CD14-positive monocyte (primary cell): ENCODE results near the gene GYPC. TPM values are rescaled to one million over a fixed set of nuclear protein-coding genes. Genes with fewer than 3 reads are reported as not detected.
A peak's percentile ranks its signal among the peaks of the same experiment; 100 is the strongest.

Experiments used
- DNase-seq, 3 donors: peaks; one replicate each; pipeline ENCODE4 v3.0.0-alpha.2; 2011 to 2022
- H2AFZ ChIP-seq: 2 replicates; pipeline ENCODE4 v1.6.0; 2012; ENCODE audit warnings: mild to moderate bottlenecking, low read depth, low read length, inconsistent platforms; ENCODE audit not compliant: insufficient read depth, poor library complexity, severe bottlenecking
- H3K27ac ChIP-seq, 2 donors: 1 replicate in 1 of 2; 2 replicates in 1 of 2; pipeline ENCODE4 v1.5.1; 2012 to 2013; ENCODE audit warnings: low read length in 2 of 2, control low read depth in 1 of 2, inconsistent platforms in 1 of 2, low read depth in 1 of 2, mild to moderate bottlenecking in 1 of 2
- H3K27me3 ChIP-seq, 2 donors: one replicate each; pipeline versions ENCODE4 v1.6.0 to v1.6.1; 2011 to 2013; ENCODE audit warnings: low read length in 2 of 2; ENCODE audit not compliant: control insufficient read depth in 2 of 2, insufficient read depth in 2 of 2
- H3K36me3 ChIP-seq, 2 donors: replicated peaks in 1 of 2; 1 replicate in 1 of 2; 2 replicates in 1 of 2; pipeline versions ENCODE4 v1.5.1 to v1.6.1; 2012 to 2013; ENCODE audit warnings: low read length in 2 of 2, control low read depth in 1 of 2, inconsistent platforms in 1 of 2, mild to moderate bottlenecking in 1 of 2; ENCODE audit not compliant: insufficient read depth in 2 of 2, control insufficient read depth in 1 of 2
- H3K4me1 ChIP-seq, 2 donors: 1 replicate in 1 of 2; 2 replicates in 1 of 2; pipeline versions ENCODE4 v1.5.1 to v1.6.1; 2012 to 2013; ENCODE audit warnings: low read length in 2 of 2, control low read depth in 1 of 2, inconsistent platforms in 1 of 2, mild to moderate bottlenecking in 1 of 2, moderate library complexity in 1 of 2; ENCODE audit not compliant: insufficient read depth in 2 of 2, control insufficient read depth in 1 of 2
- H3K4me2 ChIP-seq: replicated peaks from 2 replicates; pipeline ENCODE3; 2012; ENCODE audit warnings: low read length, moderate library complexity, mild to moderate bottlenecking; ENCODE audit not compliant: poor library complexity, severe bottlenecking; ENCODE audit errors: extremely low read depth
- H3K4me3 ChIP-seq, 3 experiments: fragments of 200-600 bp in 1 of 3; sonication (generic) in 1 of 3; replicated peaks in 1 of 3; 1 replicate in 2 of 3; 2 replicates in 1 of 3; pipeline ENCODE4 v1.5.1; 2011 to 2013; ENCODE audit warnings: low read length in 3 of 3, mild to moderate bottlenecking in 3 of 3, control low read depth in 2 of 3, low read depth in 2 of 3, inconsistent platforms in 1 of 3, moderate library complexity in 1 of 3
- H3K79me2 ChIP-seq: 2 replicates; pipeline ENCODE4 v1.6.0; 2012; ENCODE audit warnings: mild to moderate bottlenecking, control low read depth, inconsistent platforms, low read length, moderate library complexity; ENCODE audit not compliant: insufficient read depth
- H3K9ac ChIP-seq: 2 replicates; pipeline ENCODE4 v1.6.0; 2017; ENCODE audit warnings: low read length, mild to moderate bottlenecking; ENCODE audit not compliant: insufficient read depth, poor library complexity, severe bottlenecking
- H3K9me3 ChIP-seq, 2 donors: replicated peaks in 1 of 2; 1 replicate in 1 of 2; 2 replicates in 1 of 2; pipeline versions ENCODE4 v1.5.1 to v1.6.1; 2012 to 2013; ENCODE audit warnings: low read length in 2 of 2, control low read depth in 1 of 2; ENCODE audit not compliant: control insufficient read depth in 1 of 2, insufficient read depth in 1 of 2
- H4K20me1 ChIP-seq: 2 replicates; pipeline ENCODE4 v1.6.0; 2012; ENCODE audit warnings: mild to moderate bottlenecking, low read length, control low read depth, moderate library complexity; ENCODE audit not compliant: insufficient read depth
- H3K27ac Mint-ChIP-seq, 7 donors: one replicate each; pipeline ENCODE4 v1.8.0; 2020; ENCODE audit warnings: mild to moderate bottlenecking in 7 of 7, mixed read lengths in 7 of 7, moderate library complexity in 6 of 7, inconsistent platforms in 2 of 7
- H3K27me3 Mint-ChIP-seq, 3 donors: one replicate each; pipeline ENCODE4 v1.8.0; 2021 to 2022; ENCODE audit warnings: low read depth in 3 of 3, mild to moderate bottlenecking in 3 of 3, mixed read lengths in 3 of 3, moderate library complexity in 3 of 3, inconsistent platforms in 1 of 3
- H3K36me3 Mint-ChIP-seq, 2 donors: one replicate each; pipeline ENCODE4 v1.8.0; 2020; ENCODE audit warnings: mixed read lengths in 2 of 2, inconsistent platforms in 1 of 2, mild to moderate bottlenecking in 1 of 2
- H3K4me1 Mint-ChIP-seq: one replicate; pipeline ENCODE4 v1.8.0; 2020; ENCODE audit warnings: mild to moderate bottlenecking, mixed read lengths
- H3K4me3 Mint-ChIP-seq, 2 donors: one replicate each; pipeline ENCODE4 v1.8.0; 2020; ENCODE audit warnings: mild to moderate bottlenecking in 2 of 2, mixed read lengths in 2 of 2, moderate library complexity in 1 of 2
- H3K9me3 Mint-ChIP-seq, 7 donors: one replicate each; pipeline ENCODE4 v1.8.0; 2020 to 2022; ENCODE audit warnings: mixed read lengths in 7 of 7, mild to moderate bottlenecking in 6 of 7, moderate library complexity in 6 of 7, inconsistent platforms in 2 of 7
- WGBS: methylation state at CpG from one replicate; pipeline ENCODE4 v1.1.5; 2013; ENCODE audit warnings: missing lambda C conversion rate; ENCODE audit not compliant: insufficient coverage; 5-methylcytosine and 5-hydroxymethylcytosine counted together
- intact Hi-C, 2 donors: fragments of 100-400 bp; cut with micrococcal nuclease; formaldehyde crosslinking; loops; one replicate each; pipeline versions ENCODE4 v1.15.0 to v1.15.1; 2023
- polyA plus RNA-seq, 3 donors: library from polyadenylated mRNA; depleted of rRNA in 1 of 3; unstranded in 2 of 3; stranded (reverse) in 1 of 3; fragments of 300-500 nt in 2 of 3; fragments of >200 nt in 1 of 3; fragmentation: Illumina TruSeq in 2 of 3; gene quantifications; 1 replicate in 2 of 3; 2 replicates in 1 of 3; pipeline ENCODE4 v1.2.3, GENCODE V29; 2012 to 2021
- TF ChIP-seq, protein P1 (sequence below): fragments of 200-600 bp; IDR thresholded peaks from one replicate; pipeline ENCODE4 v1.8.0; 2022; ENCODE audit warnings: antibody characterized with exemption, mild to moderate bottlenecking

The GYPC gene
- polyA plus RNA-seq, 3 donors: 20.0 to 36.1 (median 21.7) TPM

GRCh38 chr2:126642031-126642430, 13.9 kb upstream of the GYPC start:
- Histone ChIP-seq H2AFZ (no peak overlapping the region), H3K4me1 (peaks cover 20 to 21% of the 10 kb centered on the region in 2 donors), H3K9ac (no peak overlapping the region), H3K9me3 (no peaks in the 10 kb centered on the region), H3K4me3 (no peak overlapping the region), H3K27me3 (no peaks in the 10 kb centered on the region), H4K20me1 (no peaks in the 10 kb centered on the region), H3K79me2 (no peaks in the 10 kb centered on the region), H3K36me3 (no peaks in the 10 kb centered on the region), H3K27ac (no peak overlapping the region), H3K4me2 (no peak overlapping the region)
- DNase-seq: no peak
- no peak overlapping the region for H3K27ac Mint-ChIP-seq
- no peaks in the 10 kb centered on the region for H3K36me3 Mint-ChIP-seq
- TF ChIP-seq, protein P1, sequence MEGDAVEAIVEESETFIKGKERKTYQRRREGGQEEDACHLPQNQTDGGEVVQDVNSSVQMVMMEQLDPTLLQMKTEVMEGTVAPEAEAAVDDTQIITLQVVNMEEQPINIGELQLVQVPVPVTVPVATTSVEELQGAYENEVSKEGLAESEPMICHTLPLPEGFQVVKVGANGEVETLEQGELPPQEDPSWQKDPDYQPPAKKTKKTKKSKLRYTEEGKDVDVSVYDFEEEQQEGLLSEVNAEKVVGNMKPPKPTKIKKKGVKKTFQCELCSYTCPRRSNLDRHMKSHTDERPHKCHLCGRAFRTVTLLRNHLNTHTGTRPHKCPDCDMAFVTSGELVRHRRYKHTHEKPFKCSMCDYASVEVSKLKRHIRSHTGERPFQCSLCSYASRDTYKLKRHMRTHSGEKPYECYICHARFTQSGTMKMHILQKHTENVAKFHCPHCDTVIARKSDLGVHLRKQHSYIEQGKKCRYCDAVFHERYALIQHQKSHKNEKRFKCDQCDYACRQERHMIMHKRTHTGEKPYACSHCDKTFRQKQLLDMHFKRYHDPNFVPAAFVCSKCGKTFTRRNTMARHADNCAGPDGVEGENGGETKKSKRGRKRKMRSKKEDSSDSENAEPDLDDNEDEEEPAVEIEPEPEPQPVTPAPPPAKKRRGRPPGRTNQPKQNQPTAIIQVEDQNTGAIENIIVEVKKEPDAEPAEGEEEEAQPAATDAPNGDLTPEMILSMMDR: no peak
- WGBS: 67% methylated on average over 3 of the region's 4 CpGs
- peaks cover 0 to 3% (median 0%) of the 10 kb centered on the region in 3 donors for H3K27me3 Mint-ChIP-seq
- H3K9me3 Mint-ChIP-seq: peaks cover 0 to 8% (median 5%) of the 10 kb centered on the region in 7 donors
- intact Hi-C loops: no loop called here
- H3K4me1 Mint-ChIP-seq: peaks cover 25% of the 10 kb centered on the region
- H3K4me3 Mint-ChIP-seq: no peak overlapping the region

- Histone ChIP-seq H3K4me2 (no peak overlapping the region), H4K20me1 (no peaks in the 10 kb centered on the region), H3K9me3 (no peaks in the 10 kb centered on the region), H3K27me3 (no peaks in the 10 kb centered on the region), H2AFZ (no peak overlapping the region), H3K27ac (no peak overlapping the region), H3K4me1 (peaks cover 20 to 21% of the 10 kb centered on the region in 2 donors), H3K4me3 (no peak overlapping the region), H3K36me3 (no peaks in the 10 kb centered on the region), H3K9ac (no peak overlapping the region), H3K79me2 (no peaks in the 10 kb centered on the region)
- Mint-ChIP-seq H3K36me3 (no peaks in the 10 kb centered on the region), H3K27ac (peak overlapping the region in 1 of 7 donors; percentile 89), H3K27me3 (peaks cover 0 to 3% (median 0%) of the 10 kb centered on the region in 3 donors), H3K9me3 (peaks cover 0 to 11% (median 5%) of the 10 kb centered on the region in 7 donors), H3K4me1 (peaks cover 24% of the 10 kb centered on the region), H3K4me3 (no peak overlapping the region)
- intact Hi-C loops: no loop called here
- DNase-seq: no peak
- TF ChIP-seq, protein P1: no peak
- 100% methylated on average over 1 of the region's 6 CpGs for WGBS
These were observed 12.5 kb upstream of the GYPC start for GRCh38 chr2:126643431-126643830.
